Ammon's horn (tissue), 1 donor: ENCODE results near the gene MLLT10.
"Not testable (repeated sequence)": the region's sequence is repeated elsewhere in the genome, so short reads cannot be mapped to it uniquely, and the experiment has no call there.

ENCODE experiments used
- DNase-seq: peaks from one replicate; pipeline ENCODE4 v3.0.0-alpha.2; 2016; ENCODE audit warnings: low spot score

MLLT10 gene

GRCh38 chr10:21700474-21700873 is 166.4 kb downstream of the MLLT10 start:
- no peak for DNase-seq

GRCh38 chr10:21702633-21703111 is 168.6 kb downstream of the MLLT10 start:
- DNase-seq, result no peak

GRCh38 chr10:21705142-21705827 is 171.3 kb downstream of the MLLT10 start:
- no peak for DNase-seq

GRCh38 chr10:21705828-21706176 is 171.8 kb downstream of the MLLT10 start:
- no peak for DNase-seq

- no peak for DNase-seq
Observed at GRCh38 chr10:21707498-21707897, 173.5 kb downstream of the MLLT10 start.

GRCh38 chr10:21712975-21713374 is 178.9 kb downstream of the MLLT10 start:
- DNase-seq, result no peak

- DNase-seq, result peak; percentile 25
Observed at GRCh38 chr10:21715531-21716195, 181.6 kb downstream of the MLLT10 start.

GRCh38 chr10:21717437-21718054 is 183.5 kb downstream of the MLLT10 start:
- not testable (repeated sequence) for DNase-seq

GRCh38 chr10:21719502-21719901 is 185.5 kb downstream of the MLLT10 start:
- no peak for DNase-seq

- no peak for DNase-seq
Observed at GRCh38 chr10:21720090-21720489, 186.1 kb downstream of the MLLT10 start.

- no peak for DNase-seq
Observed at GRCh38 chr10:21721000-21721665, 187.1 kb downstream of the MLLT10 start.

GRCh38 chr10:21722209-21722608 is 188.2 kb downstream of the MLLT10 start:
- DNase-seq, result no peak

- DNase-seq, result no peak
Observed at GRCh38 chr10:21724020-21724589, 190.1 kb downstream of the MLLT10 start.

GRCh38 chr10:21724687-21725367 is 190.8 kb downstream of the MLLT10 start:
- peak; percentile 93 for DNase-seq

- DNase-seq, result no peak
Observed at GRCh38 chr10:21726601-21727225, 192.7 kb downstream of the MLLT10 start.

- DNase-seq, result no peak
Observed at GRCh38 chr10:21727452-21728168, 193.6 kb downstream of the MLLT10 start.

- DNase-seq, result no peak
Observed at GRCh38 chr10:21728618-21729017, 194.6 kb downstream of the MLLT10 start.

- DNase-seq, result peak; percentile 90
Observed at GRCh38 chr10:21732067-21732772, 198.2 kb downstream of the MLLT10 start.

- no peak for DNase-seq
Observed at GRCh38 chr10:21733710-21734109, 199.7 kb downstream of the MLLT10 start.

- no peak for DNase-seq
Observed at GRCh38 chr10:21737106-21737505, 203.1 kb downstream of the MLLT10 start.
